ENCODE results near the gene ATP5ME.

Gene ATP5ME

GRCh38 chr4:654503-654845 lies 19.6 kb downstream of the ATP5ME start:
- H3K4me3 ChIP-seq (replicated peaks; ENCODE audit: insufficient read depth, low read length), result no peak overlapping the region

GRCh38 chr4:653831-654502 lies 20.1 kb downstream of the ATP5ME start:
- TF ChIP-seq GABPA (IDR thresholded peaks at IDR 0.05; ENCODE audit: low read depth) (no peak), SPI1 (IDR thresholded peaks at IDR 0.05; ENCODE audit: borderline replicate concordance, low read depth) (no peak), POLR2AphosphoS5 (IDR thresholded peaks at IDR 0.05; ENCODE audit: low read depth) (no peak), CTCF (IDR thresholded peaks at IDR 0.05; ENCODE audit: insufficient read depth, low read length) (no peak), REST (IDR thresholded peaks at IDR 0.05; ENCODE audit: insufficient replicate concordance, low read depth) (no peak)
- no peak for DNase-seq (ENCODE audit: low read depth in 1 of 2, low spot score in 1 of 2)
- no peak overlapping the region for H3K4me3 ChIP-seq (replicated peaks; ENCODE audit: insufficient read depth, low read length)
- no peak overlapping the region for H3K27ac ChIP-seq (replicated peaks)
- no peaks in the 10 kb centered on the region for H3K27me3 ChIP-seq (ENCODE audit: insufficient read depth, poor library complexity, severe bottlenecking)

More at GRCh38 chr4:654503-654845, 19.6 kb downstream of the ATP5ME start:
- no peak for DNase-seq (ENCODE audit: low read depth in 1 of 2, low spot score in 1 of 2)
- TF ChIP-seq GABPA (IDR thresholded peaks at IDR 0.05; ENCODE audit: low read depth) (no peak), POLR2AphosphoS5 (IDR thresholded peaks at IDR 0.05; ENCODE audit: low read depth) (no peak), CTCF (IDR thresholded peaks at IDR 0.05; ENCODE audit: insufficient read depth, low read length) (no peak), REST (IDR thresholded peaks at IDR 0.05; ENCODE audit: insufficient replicate concordance, low read depth) (no peak), SPI1 (IDR thresholded peaks at IDR 0.05; ENCODE audit: borderline replicate concordance, low read depth) (no peak)
- no peak overlapping the region for H3K27ac ChIP-seq (replicated peaks)
- no peaks in the 10 kb centered on the region for H3K27me3 ChIP-seq (ENCODE audit: insufficient read depth, poor library complexity, severe bottlenecking)

- Histone ChIP-seq H3K27me3 (ENCODE audit: insufficient read depth, poor library complexity, severe bottlenecking) (no peaks in the 10 kb centered on the region), H3K27ac (replicated peaks) (no peak overlapping the region), H3K4me3 (replicated peaks; ENCODE audit: insufficient read depth, low read length) (no peak overlapping the region)
- no peak for DNase-seq (ENCODE audit: low read depth in 1 of 2, low spot score in 1 of 2)
- TF ChIP-seq REST (IDR thresholded peaks at IDR 0.05; ENCODE audit: insufficient replicate concordance, low read depth), result no peak
- TF ChIP-seq POLR2AphosphoS5 (IDR thresholded peaks at IDR 0.05; ENCODE audit: low read depth), result no peak
- no peak for TF ChIP-seq SPI1 (IDR thresholded peaks at IDR 0.05; ENCODE audit: borderline replicate concordance, low read depth)
- no peak for TF ChIP-seq CTCF (IDR thresholded peaks at IDR 0.05; ENCODE audit: insufficient read depth, low read length)
- no peak for TF ChIP-seq GABPA (IDR thresholded peaks at IDR 0.05; ENCODE audit: low read depth)
These were observed 20.8 kb downstream of the ATP5ME start for GRCh38 chr4:653080-653821.
